ENCODE results near the gene NAA20.

DNA sequence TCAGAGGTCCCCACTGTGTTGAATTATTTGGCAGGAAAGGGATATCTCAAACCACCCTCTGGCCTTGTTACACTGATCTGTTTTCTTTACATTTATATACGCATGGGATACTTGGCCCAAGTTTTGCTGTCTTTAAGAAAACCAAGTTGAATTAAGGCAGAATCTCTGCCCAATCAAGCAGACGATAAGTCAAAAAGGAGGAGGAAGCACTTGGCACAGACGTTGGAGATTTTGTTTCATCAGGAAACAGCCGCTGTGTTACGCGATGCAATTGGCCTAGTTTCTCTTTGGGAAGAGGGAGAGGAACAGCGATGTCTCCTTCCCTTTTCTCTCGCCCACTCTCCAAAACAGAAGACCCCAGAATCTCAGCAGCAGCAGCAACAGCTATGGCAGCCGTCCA is 20.2 kb upstream of the NAA20 start:
- TF ChIP-seq POLR2A (IDR thresholded peaks at IDR 0.05) = no peak
- TF ChIP-seq, protein P1, sequence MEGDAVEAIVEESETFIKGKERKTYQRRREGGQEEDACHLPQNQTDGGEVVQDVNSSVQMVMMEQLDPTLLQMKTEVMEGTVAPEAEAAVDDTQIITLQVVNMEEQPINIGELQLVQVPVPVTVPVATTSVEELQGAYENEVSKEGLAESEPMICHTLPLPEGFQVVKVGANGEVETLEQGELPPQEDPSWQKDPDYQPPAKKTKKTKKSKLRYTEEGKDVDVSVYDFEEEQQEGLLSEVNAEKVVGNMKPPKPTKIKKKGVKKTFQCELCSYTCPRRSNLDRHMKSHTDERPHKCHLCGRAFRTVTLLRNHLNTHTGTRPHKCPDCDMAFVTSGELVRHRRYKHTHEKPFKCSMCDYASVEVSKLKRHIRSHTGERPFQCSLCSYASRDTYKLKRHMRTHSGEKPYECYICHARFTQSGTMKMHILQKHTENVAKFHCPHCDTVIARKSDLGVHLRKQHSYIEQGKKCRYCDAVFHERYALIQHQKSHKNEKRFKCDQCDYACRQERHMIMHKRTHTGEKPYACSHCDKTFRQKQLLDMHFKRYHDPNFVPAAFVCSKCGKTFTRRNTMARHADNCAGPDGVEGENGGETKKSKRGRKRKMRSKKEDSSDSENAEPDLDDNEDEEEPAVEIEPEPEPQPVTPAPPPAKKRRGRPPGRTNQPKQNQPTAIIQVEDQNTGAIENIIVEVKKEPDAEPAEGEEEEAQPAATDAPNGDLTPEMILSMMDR (IDR thresholded peaks at IDR 0.05) = no peak

Measured in Peyer's patch (tissue), 4 donors.